Tibial nerve (tissue), 4 donors: Measurements from ENCODE around the gene PLD5.
"Not testable (repeated sequence)": the region's sequence is repeated elsewhere in the genome, so short reads cannot be mapped to it uniquely, and the experiment has no call there.

Experiments used
- EP300 ChIP-seq, 2 donors: sonication (generic); formaldehyde crosslinking; IDR thresholded peaks; one replicate each; pipeline ENCODE4 v1.6.1; 2017; ENCODE audit warnings: antibody characterized with exemption in 2 of 2, mild to moderate bottlenecking in 1 of 2
- TF ChIP-seq, protein P1 (sequence below), 5 experiments: fragments of 200-600 bp in 3 of 5; fragments of 450-650 bp in 2 of 5; sonication (generic) in 3 of 5; IDR thresholded peaks; one replicate each; pipeline ENCODE4 v1.5.1; 2016 to 2019; ENCODE audit warnings: antibody characterized with exemption in 5 of 5, mild to moderate bottlenecking in 3 of 5, moderate library complexity in 2 of 5

DNA sequence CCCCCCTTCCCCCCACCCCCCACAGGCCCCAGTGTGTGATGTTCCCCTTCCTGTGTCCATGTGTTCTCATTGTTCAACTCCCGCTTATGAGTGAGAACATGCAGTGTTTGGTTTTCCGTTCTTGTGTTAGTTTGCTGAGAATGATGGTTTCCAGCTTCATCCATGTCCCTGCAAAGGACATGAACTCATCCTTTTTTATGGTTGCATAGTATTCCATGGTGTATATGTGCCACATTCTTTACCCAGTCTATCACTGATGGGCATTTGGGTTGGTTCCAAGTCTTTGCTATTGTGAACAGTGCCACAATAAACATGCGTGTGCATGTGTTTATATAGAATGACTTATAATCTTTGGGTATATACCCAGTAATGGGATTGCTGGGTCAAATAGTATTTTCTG is 466.3 kb downstream of the PLD5 start:
- TF ChIP-seq, protein P1, sequence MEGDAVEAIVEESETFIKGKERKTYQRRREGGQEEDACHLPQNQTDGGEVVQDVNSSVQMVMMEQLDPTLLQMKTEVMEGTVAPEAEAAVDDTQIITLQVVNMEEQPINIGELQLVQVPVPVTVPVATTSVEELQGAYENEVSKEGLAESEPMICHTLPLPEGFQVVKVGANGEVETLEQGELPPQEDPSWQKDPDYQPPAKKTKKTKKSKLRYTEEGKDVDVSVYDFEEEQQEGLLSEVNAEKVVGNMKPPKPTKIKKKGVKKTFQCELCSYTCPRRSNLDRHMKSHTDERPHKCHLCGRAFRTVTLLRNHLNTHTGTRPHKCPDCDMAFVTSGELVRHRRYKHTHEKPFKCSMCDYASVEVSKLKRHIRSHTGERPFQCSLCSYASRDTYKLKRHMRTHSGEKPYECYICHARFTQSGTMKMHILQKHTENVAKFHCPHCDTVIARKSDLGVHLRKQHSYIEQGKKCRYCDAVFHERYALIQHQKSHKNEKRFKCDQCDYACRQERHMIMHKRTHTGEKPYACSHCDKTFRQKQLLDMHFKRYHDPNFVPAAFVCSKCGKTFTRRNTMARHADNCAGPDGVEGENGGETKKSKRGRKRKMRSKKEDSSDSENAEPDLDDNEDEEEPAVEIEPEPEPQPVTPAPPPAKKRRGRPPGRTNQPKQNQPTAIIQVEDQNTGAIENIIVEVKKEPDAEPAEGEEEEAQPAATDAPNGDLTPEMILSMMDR (IDR thresholded peaks at IDR 0.05): not testable (repeated sequence)
- not testable (repeated sequence) for TF ChIP-seq EP300 (IDR thresholded peaks at IDR 0.05)
